NCI-H1436 (cell line): ENCODE measurements around the gene NABP2.
A peak's percentile ranks its signal among the peaks of the same experiment; 100 is the strongest.
"Not testable (repeated sequence)": the region's sequence is repeated elsewhere in the genome, so short reads cannot be mapped to it uniquely, and the experiment has no call there.

Experiments
- DNase-seq: peaks from one replicate; lab custom pipeline; 2025; lab: John Stamatoyannopoulos, UW

The NABP2 gene

DNA sequence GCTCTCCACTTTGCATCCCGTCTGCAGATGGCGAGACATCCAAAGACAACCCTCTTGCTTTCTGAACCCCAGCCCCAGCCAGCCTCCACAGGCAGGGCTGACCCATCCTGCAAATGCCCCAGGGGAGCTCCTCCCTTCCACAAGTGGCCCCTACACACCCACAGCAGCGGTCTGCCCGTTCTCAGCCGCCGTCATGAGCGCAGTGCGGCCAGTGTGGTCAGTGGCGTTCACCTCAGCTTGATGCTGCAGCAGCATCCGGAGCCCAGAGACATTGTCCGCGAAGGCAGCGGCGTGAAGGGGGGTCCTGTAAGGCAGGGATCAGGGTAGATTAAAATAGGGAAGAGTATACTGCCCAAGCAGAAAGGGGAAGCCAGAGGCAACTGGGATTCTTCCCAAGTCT lies 20.4 kb downstream of the NABP2 start:
- DNase-seq = no peak

DNA sequence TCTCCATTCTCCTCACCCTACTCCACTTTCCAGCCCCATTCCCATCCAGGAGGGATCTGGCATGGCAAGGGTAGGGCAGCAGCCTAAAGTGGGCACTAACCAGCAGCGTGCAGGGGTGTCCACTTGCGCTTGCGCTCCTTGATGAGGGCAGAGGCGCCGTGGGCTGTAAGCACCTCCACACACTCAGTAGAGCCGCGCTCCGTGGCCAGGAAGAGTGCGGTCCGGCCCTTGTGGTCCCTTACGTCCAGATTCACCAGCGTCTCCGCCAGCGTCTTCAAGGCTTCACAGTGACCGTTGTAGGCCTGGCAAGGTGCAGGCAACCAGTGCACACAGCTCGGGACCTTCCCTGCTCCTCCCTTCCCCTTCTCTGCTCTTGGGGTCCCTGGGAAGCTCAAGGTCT lies 23.8 kb downstream of the NABP2 start:
- no peak for DNase-seq

DNA sequence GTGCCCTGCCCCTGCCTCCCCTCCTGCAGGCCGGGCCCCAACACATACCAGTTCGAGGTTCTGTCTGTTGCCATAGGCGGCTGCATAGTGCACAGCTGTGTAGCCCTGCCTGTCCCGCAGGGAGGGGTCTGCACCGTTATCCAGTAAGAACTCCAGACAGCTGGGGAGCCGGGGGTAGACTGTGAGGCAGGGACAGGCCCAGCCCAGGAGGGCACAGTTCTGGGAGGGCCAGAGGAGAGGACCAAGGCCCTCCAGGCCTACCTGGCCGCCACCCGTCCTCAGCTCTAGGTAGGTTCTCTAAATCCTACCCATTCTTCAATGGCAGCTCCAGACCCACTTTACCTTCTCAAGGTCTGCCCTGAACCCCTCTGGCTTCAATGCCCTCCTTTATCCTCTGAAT lies 24.6 kb downstream of the NABP2 start:
- DNase-seq = no peak

DNA sequence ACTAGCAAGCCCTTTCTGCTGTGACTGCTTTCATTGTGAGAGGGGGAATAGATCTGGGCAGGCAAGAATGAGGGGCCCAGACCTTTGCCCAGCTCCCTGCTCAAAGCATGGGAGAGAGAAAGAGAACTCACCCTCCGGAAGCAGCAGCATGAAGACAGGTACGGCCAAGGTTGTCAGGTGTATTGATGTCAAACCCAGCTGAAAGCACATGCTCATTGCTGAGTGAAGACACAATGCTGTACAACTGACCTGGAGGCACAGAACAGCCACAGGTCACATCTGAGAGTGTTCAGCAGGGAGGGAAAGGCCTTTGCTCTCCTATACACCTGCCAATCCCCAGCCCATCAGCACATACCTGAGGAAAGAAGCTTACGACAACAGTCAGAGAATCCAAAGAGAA lies 28.5 kb downstream of the NABP2 start:
- DNase-seq = no peak

DNA sequence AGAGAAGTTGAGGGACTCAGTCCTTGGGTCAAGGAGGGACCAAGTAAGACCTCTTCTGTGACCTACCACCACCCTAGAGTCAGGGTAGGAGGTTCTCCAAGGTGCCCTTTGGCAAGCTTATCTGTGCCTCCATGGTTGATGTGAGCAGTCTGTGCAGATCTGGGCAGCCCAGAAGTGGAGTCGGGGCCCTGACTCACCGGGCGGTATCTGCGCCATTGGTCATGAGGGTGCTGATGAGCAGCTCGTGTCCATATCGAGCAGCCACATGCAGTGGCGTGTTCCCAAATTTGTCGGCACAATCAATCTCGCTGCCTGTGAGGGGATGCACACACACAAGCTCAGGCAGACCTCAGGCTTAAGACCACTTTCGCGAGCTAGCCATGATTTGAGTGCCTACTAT lies 28.9 kb downstream of the NABP2 start:
- DNase-seq = no peak

DNA sequence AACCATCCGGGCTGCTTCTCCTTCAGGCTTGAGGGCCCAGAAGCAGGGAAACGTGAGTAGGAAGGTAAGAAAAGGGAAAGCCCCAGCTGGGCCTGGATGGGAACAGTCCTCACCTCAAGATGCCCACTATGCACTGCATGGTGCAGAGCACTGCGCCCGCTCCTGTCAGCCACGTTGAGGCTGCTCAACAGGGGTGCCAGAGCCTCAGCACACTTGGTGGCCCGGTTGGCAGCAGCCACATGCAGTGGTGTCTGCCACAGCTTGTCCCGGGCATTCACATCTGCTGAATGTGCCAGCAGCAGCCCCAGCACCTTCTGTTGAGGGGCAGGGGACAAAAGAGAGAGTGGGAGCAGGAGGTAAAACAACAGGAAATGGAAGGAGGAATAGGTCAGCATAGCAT lies 31.5 kb downstream of the NABP2 start:
- DNase-seq = no peak

DNA sequence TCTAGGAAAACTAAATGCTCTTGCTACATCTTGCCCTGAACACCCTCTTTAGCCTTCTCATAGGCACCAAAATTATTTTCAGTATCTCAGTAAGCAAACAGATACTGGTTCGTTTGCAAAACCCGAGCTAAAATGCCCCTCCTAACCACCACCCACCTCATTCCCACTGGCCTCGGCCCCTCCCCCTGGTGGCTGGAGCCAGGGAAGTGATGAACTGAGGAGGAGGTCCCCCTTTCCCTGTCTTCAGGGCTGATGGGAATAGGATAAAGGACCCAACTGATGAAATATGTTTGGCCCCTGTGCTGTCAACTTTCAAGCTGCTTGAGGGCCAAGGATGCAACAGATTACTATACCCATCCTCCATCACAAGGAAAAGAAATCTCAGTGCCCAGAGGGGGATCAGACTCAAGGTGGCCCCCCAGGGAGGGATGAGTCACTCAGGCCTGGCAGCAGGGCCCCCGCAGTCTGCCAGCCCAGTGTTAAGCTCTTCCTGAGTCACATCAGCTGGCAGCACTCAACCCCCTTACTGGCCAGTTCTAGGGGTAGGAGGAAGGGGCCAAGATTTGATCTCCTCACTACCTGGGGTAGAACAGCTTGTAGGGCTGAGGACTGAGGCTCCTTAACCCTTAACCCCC lies 32.3 kb downstream of the NABP2 start:
- DNase-seq = no peak

DNA sequence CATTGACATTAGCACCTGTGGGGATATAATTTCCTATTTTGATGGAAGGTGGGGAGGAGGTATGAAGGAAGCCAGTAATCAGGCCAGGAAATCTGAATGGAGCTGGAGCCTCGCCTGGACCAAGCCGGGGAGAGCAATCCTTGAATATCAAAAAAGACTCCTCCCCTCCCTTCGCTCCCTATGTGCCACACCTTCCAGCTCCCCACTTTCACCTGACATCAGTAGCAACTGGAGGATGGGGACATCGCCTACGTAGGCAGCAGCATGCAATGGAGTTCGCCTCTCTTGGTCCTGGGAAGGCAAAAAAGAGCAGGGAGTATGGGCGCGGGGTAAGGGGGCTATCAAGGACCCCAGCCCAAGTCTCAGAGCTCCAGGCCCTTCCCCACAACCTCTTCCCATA lies 32.9 kb downstream of the NABP2 start:
- DNase-seq = no peak

DNA sequence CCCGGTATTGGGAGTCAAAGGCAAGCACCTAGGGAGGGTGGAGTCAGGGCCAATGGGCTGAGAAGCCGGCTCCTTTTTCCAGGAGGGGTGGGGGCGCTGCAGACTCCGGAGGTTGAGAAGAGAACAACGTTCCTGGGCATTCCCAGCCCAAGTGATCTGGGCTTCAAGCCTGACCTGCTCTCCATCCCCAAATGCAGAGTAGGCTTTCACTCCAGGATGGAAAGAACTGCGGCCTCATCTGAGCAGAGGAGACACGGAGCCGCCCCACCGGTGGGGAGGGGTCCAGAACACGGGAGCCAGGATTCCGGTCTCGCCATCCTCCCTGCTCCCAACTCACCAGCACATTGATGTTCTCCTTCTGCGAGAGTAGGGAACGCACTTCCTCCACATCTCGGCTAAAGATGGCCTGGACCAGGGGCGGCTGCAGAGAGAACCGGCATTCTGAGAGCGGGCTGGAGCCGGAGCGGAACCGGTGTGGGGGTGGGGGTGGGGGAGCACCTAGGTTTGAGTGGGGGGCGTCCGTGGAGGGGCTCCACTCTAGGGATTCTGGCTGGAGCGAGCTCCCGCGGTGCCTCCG lies 33.4 kb downstream of the NABP2 start:
- DNase-seq = no peak

DNA sequence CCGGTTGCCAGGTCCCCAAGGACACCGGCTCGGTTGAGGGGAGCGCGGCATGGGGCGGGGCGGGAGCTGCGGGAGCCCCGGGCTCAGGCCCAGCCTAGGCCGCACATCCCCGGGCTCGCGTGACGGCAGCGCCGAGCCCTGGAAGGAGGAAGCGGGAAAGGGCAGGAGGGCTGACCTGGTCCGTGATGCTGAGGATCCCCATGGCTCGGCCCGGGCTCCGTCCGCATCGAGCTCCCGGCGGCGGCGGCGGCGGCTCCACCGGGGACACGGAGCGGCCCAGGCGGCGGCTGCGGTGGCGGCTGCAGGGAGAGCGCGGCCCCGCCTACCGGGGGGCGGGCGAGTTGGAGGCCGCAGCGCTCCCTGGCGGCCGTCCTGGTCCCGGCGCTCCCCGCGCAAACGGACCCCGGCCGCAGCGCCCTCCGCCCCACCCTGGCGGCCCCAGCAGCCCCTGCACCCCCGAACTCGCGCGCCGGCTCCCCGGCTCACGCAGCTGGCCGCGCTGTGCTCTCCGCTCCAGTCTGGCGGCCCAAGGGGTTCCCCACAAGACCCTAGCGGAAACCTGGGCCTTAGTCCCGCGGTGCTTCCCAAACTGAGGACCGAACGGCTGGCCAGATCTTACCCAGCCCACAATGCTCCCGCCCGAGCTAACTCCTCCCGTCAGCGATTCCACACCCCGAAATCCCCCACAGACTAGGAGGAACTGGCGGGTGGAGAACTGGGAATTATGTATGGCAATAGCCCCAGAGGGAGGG lies 34.1 kb downstream of the NABP2 start, which contains the start of gene ANKRD52:
TSS of gene ANKRD52 (minus strand) at position 317 of the 752 bp plus-strand sequence. CDS start at position 202, 115 bp downstream.
- peak; percentile 64 for DNase-seq

DNA sequence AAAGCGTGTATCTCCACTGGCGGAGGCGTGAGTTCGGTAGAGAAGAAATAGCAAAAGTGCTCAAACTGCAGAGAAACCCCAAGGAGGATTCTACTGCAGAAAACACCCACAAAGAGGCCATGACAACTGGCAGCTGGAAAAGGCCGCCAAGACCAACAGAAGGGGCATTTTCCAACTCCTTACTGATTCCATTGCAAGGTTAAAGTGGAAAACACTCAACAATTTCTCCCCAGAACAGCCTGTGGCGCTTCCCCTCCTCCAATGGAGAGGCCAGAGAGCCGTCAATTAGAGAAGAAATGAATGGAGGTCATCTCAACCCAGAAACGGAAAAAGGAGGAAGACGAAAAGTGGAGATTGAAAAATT lies 34.7 kb downstream of the NABP2 start:
- DNase-seq = no peak

DNA sequence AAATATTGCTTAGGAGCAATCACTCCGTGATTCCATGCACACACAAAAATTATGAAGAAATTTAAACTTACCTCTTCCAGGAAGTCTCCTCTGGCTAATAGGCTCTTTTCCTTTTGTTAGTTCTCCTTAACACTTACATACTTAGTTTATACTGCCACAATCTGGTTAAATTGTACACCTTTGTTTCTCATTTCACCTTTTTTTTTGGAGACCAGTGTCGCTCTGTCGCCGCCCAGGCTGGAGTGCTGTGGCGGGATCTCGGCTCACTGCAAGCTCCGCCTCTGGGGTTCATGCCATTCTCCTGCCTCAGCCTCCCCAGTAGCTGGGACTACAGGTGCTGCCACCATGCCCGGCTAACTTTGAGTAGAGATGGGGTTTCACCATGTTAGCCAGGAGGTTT lies 36.2 kb downstream of the NABP2 start:
- DNase-seq = no peak

DNA sequence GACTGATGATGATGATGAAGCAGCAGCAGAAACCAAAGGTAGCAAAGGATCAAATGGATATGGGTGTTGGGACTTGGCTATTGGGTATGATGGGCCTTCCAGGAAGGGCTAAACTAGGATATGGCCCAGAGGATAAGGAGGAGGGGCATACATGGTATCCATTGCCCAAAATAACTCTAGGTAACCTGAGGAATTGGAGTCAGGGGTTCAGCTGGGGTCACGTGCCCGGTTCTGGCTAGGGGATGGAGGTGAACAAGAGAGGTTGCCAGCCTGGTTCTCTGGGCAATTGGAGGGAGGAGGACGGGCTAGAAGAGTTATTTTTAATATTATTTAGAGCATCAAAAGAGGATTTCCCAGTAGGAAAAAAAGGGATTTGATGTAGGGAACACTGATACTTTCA lies 36.8 kb downstream of the NABP2 start:
- no peak for DNase-seq

DNA sequence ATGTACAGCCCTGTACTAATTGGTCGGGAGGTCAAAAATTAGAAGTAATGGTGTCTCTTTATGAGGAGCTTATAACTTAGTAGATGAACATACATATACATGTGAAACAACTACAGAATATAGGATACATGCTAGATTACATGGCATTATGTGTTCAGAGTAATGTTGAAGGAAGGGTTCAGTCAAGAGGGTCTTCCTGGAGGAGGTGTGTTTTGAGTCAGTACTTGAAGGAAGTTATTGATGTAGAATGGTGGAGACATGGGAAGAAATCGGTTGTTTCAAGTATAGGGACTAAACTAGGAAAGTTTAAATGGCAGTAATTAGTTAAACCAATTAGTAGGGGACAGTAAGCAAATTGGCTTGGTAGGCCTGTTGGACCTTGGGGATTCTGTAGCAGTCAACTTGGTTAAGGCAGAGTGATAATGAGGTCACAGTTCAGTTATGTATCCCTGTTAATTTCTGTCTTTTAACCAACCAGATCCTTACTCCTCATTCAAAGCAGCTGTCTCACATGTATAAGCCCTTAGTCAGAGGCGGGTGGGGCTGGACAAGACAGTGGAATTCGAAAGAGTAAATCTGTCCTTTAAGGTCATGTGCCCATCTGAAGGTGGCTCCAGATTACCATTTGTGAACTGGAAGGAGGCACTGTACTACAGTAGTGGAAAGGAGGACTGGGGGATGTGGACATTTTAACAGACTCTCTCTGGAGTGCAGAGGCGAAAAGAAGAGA lies 37.5 kb downstream of the NABP2 start:
- no peak for DNase-seq

DNA sequence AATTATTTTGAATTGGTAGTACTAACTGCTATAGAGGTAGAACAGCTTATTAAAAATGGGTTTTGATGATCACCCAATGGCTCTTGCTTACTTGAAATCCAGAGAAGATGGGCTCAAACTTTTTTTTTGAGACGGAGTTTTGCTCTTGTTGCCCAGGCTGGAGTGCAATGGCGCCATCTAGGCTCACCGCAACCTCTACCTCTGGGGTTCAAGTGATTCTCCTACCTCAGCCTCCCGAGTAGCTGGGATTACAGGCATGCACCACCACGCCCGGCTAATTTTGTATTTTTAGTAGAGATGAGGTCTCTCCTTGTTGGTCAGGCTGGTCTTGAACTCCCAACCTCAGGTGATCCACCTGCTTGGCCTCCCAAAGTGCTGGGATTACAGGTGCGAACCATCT lies 38.8 kb downstream of the NABP2 start:
- DNase-seq = not testable (repeated sequence)

DNA sequence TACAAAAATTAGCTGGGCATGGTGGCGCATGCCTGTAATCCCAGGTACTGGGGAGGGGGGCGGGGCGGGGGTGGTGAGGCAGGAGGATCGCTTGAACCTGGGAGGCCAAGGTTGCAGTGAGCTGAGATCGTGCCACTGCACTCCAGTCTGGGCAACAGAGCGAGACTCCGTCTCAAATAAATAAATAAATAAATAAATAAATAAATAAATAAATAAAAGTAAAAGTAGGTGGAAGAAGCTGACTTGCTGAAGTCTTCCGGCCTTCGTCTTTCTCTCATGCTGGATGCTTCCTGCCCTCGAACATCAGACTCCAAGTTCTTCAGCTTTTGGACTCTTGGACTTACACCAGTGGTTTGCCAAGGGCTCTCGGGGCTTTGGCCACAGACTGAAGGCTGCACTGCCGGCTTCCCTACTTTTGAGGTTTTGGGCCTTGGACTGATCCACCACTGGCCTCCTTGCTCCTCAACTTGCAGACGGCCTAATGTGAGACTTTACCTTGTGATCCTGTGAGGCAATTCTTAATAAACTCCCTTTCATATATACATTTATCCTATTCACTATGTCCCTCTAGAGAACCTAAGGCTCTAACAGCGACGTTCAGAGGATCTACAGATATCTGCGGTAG lies 42.0 kb downstream of the NABP2 start:
- not testable (repeated sequence) for DNase-seq

DNA sequence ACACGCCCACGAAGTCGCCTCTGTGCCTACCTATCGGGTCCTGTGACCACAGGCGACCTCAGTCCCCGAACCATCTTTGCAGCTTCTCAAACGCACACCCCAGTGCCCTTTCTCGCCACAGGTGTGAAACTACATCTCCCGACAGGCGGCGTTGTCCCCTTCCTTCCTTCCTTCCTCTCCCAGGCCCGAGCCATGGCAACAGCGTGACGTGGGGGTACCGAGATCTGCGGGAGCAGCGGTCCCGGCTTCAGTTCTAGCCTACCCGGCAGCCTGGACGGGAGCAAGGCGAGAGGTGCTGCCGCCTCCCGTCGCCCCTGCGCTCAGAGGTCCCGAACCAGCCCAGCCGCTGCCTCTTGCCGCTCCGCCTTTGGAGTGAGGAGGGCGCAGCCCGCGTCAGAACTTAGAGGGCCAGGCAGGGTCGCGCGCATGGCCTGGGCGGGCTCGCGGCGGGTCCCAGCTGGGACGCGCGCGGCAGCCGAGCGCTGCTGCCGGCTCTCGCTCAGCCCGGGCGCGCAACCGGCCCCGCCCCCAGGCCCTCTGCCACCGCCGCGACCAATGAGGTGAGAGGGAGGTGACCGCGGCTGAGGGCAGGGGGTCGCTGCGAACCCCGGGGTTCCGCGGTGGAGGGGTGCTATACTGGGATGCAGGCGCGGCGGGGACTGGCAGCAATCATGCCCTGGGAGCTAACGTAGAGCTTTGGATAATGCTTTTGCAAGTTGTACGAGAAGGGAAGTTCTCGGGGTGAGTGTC lies 42.7 kb downstream of the NABP2 start, which contains the start of gene COQ10A:
TSS of gene COQ10A (plus strand) at position 250 of the 750 bp plus-strand sequence. CDS start at position 427, 177 bp downstream.
- DNase-seq = peak; percentile 88

DNA sequence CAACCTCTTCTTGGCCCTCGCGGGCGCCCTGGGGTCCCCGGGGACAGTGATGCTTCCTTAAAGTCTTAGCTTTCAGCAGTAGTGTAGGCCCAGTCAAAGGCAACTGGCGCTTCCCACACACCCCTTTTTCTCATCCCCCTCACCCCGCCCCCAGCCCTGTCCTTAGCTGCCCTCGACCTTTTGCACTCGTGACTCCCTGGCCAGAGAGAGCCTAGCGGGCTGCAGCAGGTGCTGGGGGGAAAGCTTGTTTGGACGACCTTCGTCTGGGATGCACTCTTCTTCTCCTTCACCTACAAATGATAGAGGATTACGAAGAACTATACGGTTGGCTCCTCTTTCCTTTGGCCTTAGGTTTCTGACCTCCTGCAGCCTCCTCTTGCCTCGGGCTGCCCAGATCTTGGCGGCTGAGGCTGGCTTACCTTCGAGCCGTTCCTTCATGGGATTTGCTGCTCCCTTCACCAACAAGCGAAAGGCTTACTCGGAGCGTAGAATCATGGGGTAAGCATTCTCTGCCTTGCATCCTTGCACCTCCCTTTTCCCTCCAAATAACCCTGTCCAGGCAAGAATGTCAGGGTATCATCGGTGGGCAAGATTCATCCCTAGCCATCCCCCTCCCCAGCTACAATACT lies 43.4 kb downstream of the NABP2 start:
- no peak for DNase-seq

DNA sequence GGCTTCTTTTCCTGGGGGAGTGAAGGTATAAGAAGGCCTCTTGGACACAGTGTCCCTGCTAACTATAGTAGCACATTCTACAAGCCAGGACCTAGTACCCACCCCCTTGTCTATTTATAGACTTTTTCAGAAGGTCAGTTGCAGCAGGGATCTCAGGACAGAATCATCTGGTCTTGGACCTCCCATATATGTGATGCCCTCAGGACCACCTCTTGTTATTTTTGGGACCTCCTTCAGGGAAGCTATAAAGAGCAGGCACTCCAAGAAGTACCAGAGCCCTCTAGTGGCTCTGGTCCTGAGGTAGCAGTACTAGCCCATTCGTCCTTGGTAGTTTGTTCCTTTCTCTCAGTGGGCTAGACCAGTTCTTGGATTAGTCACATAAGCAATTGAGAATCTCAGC lies 46.9 kb downstream of the NABP2 start:
- no peak for DNase-seq

DNA sequence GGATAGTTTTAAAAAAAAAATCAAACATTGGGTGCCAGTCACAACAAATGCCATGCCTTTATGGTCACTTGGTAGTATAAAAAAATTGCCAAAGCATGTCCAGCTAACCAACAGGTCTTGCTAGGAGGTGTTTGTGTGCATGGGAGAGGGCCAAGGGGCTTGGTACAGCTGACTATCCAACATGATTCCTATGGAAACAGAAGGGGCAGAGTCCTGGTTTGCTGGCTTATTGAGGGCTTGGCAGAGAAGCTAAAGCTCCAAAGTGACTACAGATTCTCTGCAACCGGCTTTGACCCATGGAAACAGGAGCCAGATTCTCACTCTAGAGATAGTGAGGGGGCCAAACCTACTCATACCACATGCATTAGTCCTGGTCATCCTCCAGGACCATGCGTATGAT lies 48.3 kb downstream of the NABP2 start:
- DNase-seq = not testable (repeated sequence)

DNA sequence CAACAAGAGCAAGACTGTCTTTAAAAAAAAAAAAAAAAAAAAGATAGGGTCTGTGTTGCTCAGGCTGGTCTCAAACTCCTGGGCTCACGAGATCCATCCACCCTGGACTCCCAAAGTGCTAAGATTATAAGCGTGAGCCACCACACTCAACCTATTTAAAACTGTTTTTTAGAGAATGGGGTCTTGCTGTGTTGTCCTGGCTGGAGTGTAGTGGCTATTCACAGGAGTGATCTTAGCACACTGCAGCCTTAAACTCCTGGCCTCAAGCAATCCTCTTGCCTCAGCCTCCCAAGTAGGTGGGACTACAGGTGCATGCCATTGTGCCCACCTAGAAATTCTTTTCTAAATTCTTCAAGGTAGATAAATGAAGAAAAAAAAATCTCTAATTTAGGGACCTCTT lies 50.2 kb downstream of the NABP2 start:
- no peak for DNase-seq
